Adrenal gland (tissue), 19 donors: ENCODE measurements around the gene FAAP100. TPM values are rescaled to one million over a fixed set of nuclear protein-coding genes. Genes with fewer than 3 reads are reported as not detected.

Experiments
- DNase-seq, 7 donors: peaks; one replicate each; pipeline ENCODE4 v3.0.0-alpha.2; 2019 to 2020
- H3K27ac ChIP-seq, 5 donors: fragments of 200-600 bp; sonication (generic) in 4 of 5; 1 replicate in 3 of 5; 2 replicates in 2 of 5; pipeline versions ENCODE4 v1.5.1 to v1.8.0; 2016 to 2020; ENCODE audit warnings: mild to moderate bottlenecking in 1 of 5
- H3K27me3 ChIP-seq: fragments of 200-600 bp; 2 replicates; pipeline ENCODE4 v1.8.0; 2021
- H3K36me3 ChIP-seq, 2 donors: fragments of 200-600 bp; replicated peaks in 1 of 2; 1 replicate in 1 of 2; 2 replicates in 1 of 2; pipeline versions ENCODE4 v1.5.1 to v1.8.0; 2018 to 2022
- H3K4me1 ChIP-seq, 2 donors: fragments of 200-600 bp; replicated peaks in 1 of 2; 1 replicate in 1 of 2; 2 replicates in 1 of 2; pipeline versions ENCODE4 v1.5.1 to v1.8.0; 2018 to 2021
- H3K4me3 ChIP-seq, 4 donors: fragments of 200-600 bp; sonication (generic) in 3 of 4; one replicate each; pipeline ENCODE4 v1.5.1; 2016 to 2018
- H3K9me3 ChIP-seq, 3 donors: fragments of 200-600 bp; sonication (generic) in 1 of 3; replicated peaks in 1 of 3; 1 replicate in 2 of 3; 2 replicates in 1 of 3; pipeline versions ENCODE4 v1.5.1 to v1.8.0; 2016 to 2021
- POLR2A ChIP-seq, 2 donors: fragments of 450-650 bp; IDR thresholded peaks; one replicate each; pipeline ENCODE4 v1.6.1; 2017; ENCODE audit warnings: antibody characterized with exemption in 2 of 2, mild to moderate bottlenecking in 2 of 2, moderate library complexity in 1 of 2
- WGBS, 4 donors: extraction: QIAGEN DNeasy Blood & Tissue Kit in 2 of 4; methylation state at CpG; one replicate each; pipeline versions ENCODE4 v1.1.5 to v1.1.7; 2013 to 2017; 5-methylcytosine and 5-hydroxymethylcytosine counted together
- intact Hi-C, 2 donors: fragments of 100-400 bp; cut with DNase I; formaldehyde crosslinking; loops; one replicate each; pipeline versions ENCODE4 v1.14.1 to v1.15.0; 2022 to 2023
- long read RNA-seq, 10 donors: library from polyadenylated mRNA in 3 of 10; unstranded in 2 of 10; stranded (forward) in 1 of 10; transcript quantifications; one replicate each; pipeline ENCODE4 v2.0.0 and lab custom pipeline, GENCODE V29; 2021 to 2026
- polyA plus RNA-seq, 3 donors: library from polyadenylated mRNA; stranded (reverse); fragments of 200-250 nt in 2 of 3; fragments of 350-450 nt in 1 of 3; fragmentation: Illumina TruSeq in 1 of 3; extraction: RNeasy Lipid Tissue Mini Kit (QIAGEN cat#74804) in 1 of 3; gene quantifications; one replicate each; pipeline ENCODE4 v1.2.3, GENCODE V29; 2013 to 2014
- total RNA-seq, 9 donors: library from RNA; depleted of rRNA in 4 of 9; stranded (reverse); fragments of >200 nt in 4 of 9; fragments of 120-200 nt in 1 of 9; fragmentation: NEBNext Ultra II Directional in 1 of 9; extraction: Animal tissue kit (Norgen Biotek cat#: 25700) in 1 of 9; gene quantifications; one replicate each; pipeline versions ENCODE4 v1.1.0 to v1.2.4, GENCODE V29; 2013 to 2023
- TF ChIP-seq, protein P1 (sequence below), 6 experiments: fragments of 450-650 bp in 4 of 6; fragments of 200-600 bp in 2 of 6; sonication (generic) in 1 of 6; IDR thresholded peaks; 1 replicate in 5 of 6; 2 replicates in 1 of 6; pipeline versions ENCODE4 v1.5.1 to v1.8.0; 2016 to 2021; ENCODE audit warnings: antibody characterized with exemption in 6 of 6, mild to moderate bottlenecking in 2 of 6, moderate library complexity in 1 of 6
- donor health status: healthy with polysubstance abuse.
- donor health status: Bipolar disorder and iron deficiency.
- donor health status: DM: yes; HTN: yes; CAD: no.
- donor health status: DM: no; HTN: no; CAD: no.
- donor health status: DM: no; HTN: no; CAD: no.
- donor health status: DM: yes; HTN: yes; CAD: no.

Gene FAAP100, protein sequence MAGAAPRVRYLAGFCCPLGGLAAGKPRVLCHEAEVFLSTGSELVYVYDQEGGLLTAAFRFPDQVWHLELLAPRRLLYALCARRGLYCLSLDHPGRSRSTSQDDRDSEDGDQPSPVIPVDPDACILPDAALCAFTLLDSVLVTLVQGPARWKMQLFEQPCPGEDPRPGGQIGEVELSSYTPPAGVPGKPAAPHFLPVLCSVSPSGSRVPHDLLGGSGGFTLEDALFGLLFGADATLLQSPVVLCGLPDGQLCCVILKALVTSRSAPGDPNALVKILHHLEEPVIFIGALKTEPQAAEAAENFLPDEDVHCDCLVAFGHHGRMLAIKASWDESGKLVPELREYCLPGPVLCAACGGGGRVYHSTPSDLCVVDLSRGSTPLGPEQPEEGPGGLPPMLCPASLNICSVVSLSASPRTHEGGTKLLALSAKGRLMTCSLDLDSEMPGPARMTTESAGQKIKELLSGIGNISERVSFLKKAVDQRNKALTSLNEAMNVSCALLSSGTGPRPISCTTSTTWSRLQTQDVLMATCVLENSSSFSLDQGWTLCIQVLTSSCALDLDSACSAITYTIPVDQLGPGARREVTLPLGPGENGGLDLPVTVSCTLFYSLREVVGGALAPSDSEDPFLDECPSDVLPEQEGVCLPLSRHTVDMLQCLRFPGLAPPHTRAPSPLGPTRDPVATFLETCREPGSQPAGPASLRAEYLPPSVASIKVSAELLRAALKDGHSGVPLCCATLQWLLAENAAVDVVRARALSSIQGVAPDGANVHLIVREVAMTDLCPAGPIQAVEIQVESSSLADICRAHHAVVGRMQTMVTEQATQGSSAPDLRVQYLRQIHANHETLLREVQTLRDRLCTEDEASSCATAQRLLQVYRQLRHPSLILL
- total RNA-seq (10 to 100 TPM in 8 of 9 donors, 1 to 10 TPM in 1; 8.5 to 35.1 (median 29.4) TPM), polyA plus RNA-seq (10 to 100 TPM in 2 of 3 donors, 1 to 10 TPM in 1; 2.5 to 89.0 (median 41.0) TPM)
- long read RNA-seq, donor 1, partial matches to known transcripts: 0 of 1 reads
- long read RNA-seq, donor 1, other reads (novel, unspliced or antisense): 0 of 1 reads
- long read RNA-seq, donor 2: 0 reads
- long read RNA-seq, donor 3, partial matches to known transcripts: 0 of 1 reads
- long read RNA-seq, donor 3, other reads (novel, unspliced or antisense): 0 of 1 reads
- long read RNA-seq, donor 4, partial matches to known transcripts: 0 of 4 reads
- long read RNA-seq, donor 4, other reads (novel, unspliced or antisense): 3 of 4 reads
- long read RNA-seq, donor 5, transcript FAAP100-201 (9 exons, 3,627 nt): major isoform, 47 of 90 reads
- long read RNA-seq, donor 5, transcript FAAP100-203 (9 exons, 3,822 nt): minor isoform, 8 of 90 reads
- long read RNA-seq, donor 5, partial matches to known transcripts: 18 of 90 reads
- long read RNA-seq, donor 5, other reads (novel, unspliced or antisense): 14 of 90 reads
- long read RNA-seq, donor 6, partial matches to known transcripts: 2 of 7 reads
- long read RNA-seq, donor 6, other reads (novel, unspliced or antisense): 1 of 7 reads
- long read RNA-seq, donor 7, partial matches to known transcripts: 0 of 1 reads
- long read RNA-seq, donor 7, other reads (novel, unspliced or antisense): 0 of 1 reads
- long read RNA-seq, donor 8, partial matches to known transcripts: 0 of 6 reads
- long read RNA-seq, donor 8, other reads (novel, unspliced or antisense): 0 of 6 reads
- long read RNA-seq, donor 9: 0 reads
- long read RNA-seq, donor 10, partial matches to known transcripts: 0 of 2 reads
- long read RNA-seq, donor 10, other reads (novel, unspliced or antisense): 0 of 2 reads

DNA sequence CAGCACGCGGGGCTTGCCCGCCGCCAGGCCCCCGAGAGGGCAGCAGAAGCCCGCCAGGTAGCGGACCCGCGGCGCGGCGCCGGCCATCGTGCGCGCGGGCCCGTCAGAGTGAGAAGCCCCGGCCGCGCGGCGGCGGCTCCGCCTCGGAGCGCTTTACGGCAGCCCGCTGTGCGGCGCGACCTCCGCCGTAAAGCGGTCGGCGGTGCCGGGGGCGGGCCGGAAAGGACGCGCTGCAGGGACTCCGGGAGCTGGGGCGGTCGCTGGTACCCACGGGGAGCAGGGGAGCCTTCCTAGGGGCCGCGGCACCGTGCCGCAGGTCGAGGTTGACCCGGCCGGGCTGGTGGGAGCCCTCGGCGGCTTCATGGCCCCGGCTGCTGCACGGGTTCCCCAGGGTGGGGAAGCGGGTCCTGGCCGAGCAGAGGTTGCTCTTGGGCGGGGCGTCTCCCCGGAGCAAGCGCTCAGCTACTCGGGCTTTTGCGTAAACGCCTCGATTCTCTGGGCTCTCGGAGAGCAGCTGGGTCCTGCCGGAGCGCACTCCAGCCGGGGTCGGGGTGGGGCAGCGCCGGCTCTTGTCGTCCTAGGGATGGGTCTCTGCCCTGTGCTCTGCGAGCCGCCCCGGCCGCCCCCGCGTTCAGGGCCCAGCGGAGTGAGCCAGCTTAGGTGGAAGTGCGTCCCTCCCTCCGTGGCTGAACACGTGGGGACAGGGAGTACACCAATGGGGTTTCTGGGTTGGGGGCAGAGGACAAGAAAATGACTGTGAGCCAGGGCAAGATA lies at the start of gene FAAP100:
Gene FAAP100 (minus strand): TSS at position 110 of the 774 bp plus-strand sequence. CDS start 23 bp downstream, at position 87.
- H3K4me3 ChIP-seq: peak within 1 kb of the TSS; percentile 12 to 97 (median 76)
- peaks cover 0 to 17% of the 10 kb centered on the region in 2 donors for H3K36me3 ChIP-seq
- 0 to 1% (median 0%) methylated on average over 4 to 85 of the region's 85 CpGs for WGBS, 4 donors
- H3K27ac ChIP-seq: peak within 1 kb of the TSS; percentile 64 to 94 (median 71)
- H3K27me3 ChIP-seq: no peaks in the 10 kb centered on the region
- H3K9me3 ChIP-seq: no peaks in the 10 kb centered on the region
- peaks cover 29 to 39% of the 10 kb centered on the region in 2 donors for H3K4me1 ChIP-seq
- intact Hi-C loops: no loop called here
- TF ChIP-seq, protein P1, sequence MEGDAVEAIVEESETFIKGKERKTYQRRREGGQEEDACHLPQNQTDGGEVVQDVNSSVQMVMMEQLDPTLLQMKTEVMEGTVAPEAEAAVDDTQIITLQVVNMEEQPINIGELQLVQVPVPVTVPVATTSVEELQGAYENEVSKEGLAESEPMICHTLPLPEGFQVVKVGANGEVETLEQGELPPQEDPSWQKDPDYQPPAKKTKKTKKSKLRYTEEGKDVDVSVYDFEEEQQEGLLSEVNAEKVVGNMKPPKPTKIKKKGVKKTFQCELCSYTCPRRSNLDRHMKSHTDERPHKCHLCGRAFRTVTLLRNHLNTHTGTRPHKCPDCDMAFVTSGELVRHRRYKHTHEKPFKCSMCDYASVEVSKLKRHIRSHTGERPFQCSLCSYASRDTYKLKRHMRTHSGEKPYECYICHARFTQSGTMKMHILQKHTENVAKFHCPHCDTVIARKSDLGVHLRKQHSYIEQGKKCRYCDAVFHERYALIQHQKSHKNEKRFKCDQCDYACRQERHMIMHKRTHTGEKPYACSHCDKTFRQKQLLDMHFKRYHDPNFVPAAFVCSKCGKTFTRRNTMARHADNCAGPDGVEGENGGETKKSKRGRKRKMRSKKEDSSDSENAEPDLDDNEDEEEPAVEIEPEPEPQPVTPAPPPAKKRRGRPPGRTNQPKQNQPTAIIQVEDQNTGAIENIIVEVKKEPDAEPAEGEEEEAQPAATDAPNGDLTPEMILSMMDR (IDR thresholded peaks at IDR 0.05): no peak
- TF ChIP-seq POLR2A (IDR thresholded peaks at IDR 0.05): peak in 1 of 2 donors; percentile 60
- peak; percentile 70 to 81 (median 75) for DNase-seq

DNA sequence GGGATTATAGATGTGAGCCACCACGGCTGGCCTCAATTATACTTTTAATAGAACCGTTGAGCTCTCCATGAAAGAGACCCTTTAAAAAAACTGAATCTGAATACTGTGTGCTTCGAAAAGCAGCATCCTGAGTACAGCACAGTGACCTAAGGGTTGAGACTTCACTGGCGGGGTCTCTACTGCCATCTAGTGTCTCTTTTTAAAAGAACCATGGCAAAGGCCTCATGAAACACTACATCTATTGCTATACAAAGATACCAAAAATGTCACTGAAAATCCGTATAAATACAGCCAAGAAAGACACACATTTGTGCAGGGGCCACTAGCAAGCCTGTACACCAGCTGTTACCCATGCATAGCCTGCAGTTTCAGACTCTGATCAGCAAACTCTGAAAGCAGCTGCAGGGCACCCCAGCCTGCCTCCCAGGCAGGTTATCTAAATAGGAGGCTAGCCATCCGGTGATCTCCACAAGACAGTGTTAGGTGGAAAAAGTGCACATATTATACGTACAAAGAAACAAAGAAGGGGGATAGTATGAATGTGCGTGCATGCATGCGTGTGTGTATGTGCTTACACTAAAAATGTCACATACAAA lies 49.5 kb upstream of the FAAP100 start:
- DNase-seq: peak in 5 of 7 donors; percentile 38 to 68 (median 56)
- Histone ChIP-seq H3K36me3 (peaks cover 0 to 68% of the 10 kb centered on the region in 2 donors), H3K4me3 (no peak overlapping the region), H3K27me3 (no peaks in the 10 kb centered on the region), H3K9me3 (no peaks in the 10 kb centered on the region), H3K27ac (peak overlapping the region in 1 of 5 donors; percentile 36), H3K4me1 (peaks cover 7 to 22% of the 10 kb centered on the region in 2 donors)
- intact Hi-C loops: loop anchor here (10.0 kb wide), 1 partner anchor 87 kb away; the partner anchor contains the start of gene ACTG1 (in 2 of the 2)
- 35 to 39% (median 38%) methylated on average over 8 to 9 of the region's 9 CpGs for WGBS, 4 donors
- TF ChIP-seq, protein P1 (IDR thresholded peaks at IDR 0.05): peak; percentile 65 to 86 (median 70)
- TF ChIP-seq POLR2A (IDR thresholded peaks at IDR 0.05): no peak
